ENCODE measurements around the gene ADAMTS17.

DNA sequence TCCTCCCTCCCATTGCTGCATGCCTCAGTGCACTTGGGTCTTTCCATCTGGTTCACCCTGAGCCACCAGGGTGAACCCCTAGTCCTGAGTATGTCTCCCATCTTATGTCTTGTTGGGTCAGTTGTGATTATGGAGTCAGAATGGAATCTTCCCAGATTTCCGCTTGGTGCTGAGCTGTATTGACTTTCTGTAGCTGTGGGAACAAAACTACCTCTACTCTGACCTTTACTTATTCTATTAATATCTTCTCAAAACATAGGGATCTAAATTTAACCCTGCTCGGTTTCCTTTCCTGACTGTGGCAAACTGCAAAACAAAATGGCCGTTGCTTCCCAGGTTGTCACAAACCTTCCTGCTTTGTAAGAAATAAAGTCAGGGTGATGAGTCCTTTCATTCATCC, 312.7 kb downstream of the ADAMTS17 start:
- TF ChIP-seq, protein P1, sequence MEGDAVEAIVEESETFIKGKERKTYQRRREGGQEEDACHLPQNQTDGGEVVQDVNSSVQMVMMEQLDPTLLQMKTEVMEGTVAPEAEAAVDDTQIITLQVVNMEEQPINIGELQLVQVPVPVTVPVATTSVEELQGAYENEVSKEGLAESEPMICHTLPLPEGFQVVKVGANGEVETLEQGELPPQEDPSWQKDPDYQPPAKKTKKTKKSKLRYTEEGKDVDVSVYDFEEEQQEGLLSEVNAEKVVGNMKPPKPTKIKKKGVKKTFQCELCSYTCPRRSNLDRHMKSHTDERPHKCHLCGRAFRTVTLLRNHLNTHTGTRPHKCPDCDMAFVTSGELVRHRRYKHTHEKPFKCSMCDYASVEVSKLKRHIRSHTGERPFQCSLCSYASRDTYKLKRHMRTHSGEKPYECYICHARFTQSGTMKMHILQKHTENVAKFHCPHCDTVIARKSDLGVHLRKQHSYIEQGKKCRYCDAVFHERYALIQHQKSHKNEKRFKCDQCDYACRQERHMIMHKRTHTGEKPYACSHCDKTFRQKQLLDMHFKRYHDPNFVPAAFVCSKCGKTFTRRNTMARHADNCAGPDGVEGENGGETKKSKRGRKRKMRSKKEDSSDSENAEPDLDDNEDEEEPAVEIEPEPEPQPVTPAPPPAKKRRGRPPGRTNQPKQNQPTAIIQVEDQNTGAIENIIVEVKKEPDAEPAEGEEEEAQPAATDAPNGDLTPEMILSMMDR (IDR thresholded peaks at IDR 0.05): no peak
- no peak for TF ChIP-seq POLR2A (IDR thresholded peaks at IDR 0.05)
